Measurements from ENCODE around the gene ESRRB.

DNA sequence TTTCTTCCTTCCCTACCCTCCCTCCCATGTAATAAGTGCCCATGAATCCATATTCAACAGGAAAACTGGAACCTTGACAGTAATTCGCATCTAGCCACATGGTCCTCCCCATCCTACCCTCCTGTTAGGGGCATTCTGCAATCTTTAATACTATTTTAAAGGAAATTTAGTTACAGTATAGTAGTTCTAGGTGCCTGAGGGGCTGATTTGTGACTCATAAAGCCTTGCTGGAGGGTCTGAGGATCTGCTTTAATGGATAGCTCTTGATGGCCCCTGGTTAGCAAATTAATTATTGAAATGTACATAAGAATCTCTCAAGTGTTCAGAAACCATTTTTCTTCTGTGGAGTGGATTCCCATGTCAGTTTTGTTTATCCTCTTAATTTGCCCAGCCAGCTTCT, 54.1 kb downstream of the ESRRB start:
- no peak for TF ChIP-seq GATA2 (CRISPR knock-in tag; IDR thresholded peaks at IDR 0.05)
- TF ChIP-seq EZH2phosphoT487 (IDR thresholded peaks at IDR 0.05; ENCODE audit: borderline replicate concordance, low read depth) = no peak
- TF ChIP-seq FOXM1 (IDR thresholded peaks at IDR 0.05; ENCODE audit: low read depth) = no peak
- TF ChIP-seq TEAD4 (IDR thresholded peaks at IDR 0.05; ENCODE audit: borderline replicate concordance, insufficient read depth) = no peak
- no peak for TF ChIP-seq MXI1 (IDR thresholded peaks at IDR 0.05; ENCODE audit: low read depth, low read length)
- TF ChIP-seq, protein P1, sequence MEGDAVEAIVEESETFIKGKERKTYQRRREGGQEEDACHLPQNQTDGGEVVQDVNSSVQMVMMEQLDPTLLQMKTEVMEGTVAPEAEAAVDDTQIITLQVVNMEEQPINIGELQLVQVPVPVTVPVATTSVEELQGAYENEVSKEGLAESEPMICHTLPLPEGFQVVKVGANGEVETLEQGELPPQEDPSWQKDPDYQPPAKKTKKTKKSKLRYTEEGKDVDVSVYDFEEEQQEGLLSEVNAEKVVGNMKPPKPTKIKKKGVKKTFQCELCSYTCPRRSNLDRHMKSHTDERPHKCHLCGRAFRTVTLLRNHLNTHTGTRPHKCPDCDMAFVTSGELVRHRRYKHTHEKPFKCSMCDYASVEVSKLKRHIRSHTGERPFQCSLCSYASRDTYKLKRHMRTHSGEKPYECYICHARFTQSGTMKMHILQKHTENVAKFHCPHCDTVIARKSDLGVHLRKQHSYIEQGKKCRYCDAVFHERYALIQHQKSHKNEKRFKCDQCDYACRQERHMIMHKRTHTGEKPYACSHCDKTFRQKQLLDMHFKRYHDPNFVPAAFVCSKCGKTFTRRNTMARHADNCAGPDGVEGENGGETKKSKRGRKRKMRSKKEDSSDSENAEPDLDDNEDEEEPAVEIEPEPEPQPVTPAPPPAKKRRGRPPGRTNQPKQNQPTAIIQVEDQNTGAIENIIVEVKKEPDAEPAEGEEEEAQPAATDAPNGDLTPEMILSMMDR (IDR thresholded peaks at IDR 0.05) = no peak
